Measurements from ENCODE around the gene DHRSX. TPM values are rescaled to one million over a fixed set of nuclear protein-coding genes. Genes with fewer than 3 reads are reported as not detected.
A peak's percentile ranks its signal among the peaks of the same experiment; 100 is the strongest.
"Not testable (repeated sequence)": the region's sequence is repeated elsewhere in the genome, so short reads cannot be mapped to it uniquely, and the experiment has no call there.

Gene DHRSX
- total RNA-seq, 1 donor from 2014 or later: 40.7 TPM

DNA sequence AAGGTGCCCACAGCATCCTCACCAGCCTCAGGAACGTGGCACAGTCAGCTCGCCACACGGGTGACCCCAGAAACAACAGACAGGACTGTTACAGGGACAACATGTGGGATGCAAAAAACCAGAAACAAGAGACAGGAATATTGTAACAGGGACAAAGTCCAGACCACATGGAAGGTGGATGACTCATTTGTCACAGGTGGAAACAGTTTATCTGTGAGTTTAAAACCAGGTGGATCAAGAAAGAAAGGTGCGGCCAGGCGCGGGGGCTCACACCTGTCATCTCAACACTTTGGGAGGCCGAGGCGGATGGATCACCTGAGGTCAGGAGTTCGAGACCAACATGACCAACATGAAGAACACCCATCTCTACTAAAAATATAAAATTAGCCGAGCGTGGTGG, 23.5 kb downstream of the DHRSX start:
- not testable (repeated sequence) for DNase-seq (ENCODE audit: low read depth)

DNA sequence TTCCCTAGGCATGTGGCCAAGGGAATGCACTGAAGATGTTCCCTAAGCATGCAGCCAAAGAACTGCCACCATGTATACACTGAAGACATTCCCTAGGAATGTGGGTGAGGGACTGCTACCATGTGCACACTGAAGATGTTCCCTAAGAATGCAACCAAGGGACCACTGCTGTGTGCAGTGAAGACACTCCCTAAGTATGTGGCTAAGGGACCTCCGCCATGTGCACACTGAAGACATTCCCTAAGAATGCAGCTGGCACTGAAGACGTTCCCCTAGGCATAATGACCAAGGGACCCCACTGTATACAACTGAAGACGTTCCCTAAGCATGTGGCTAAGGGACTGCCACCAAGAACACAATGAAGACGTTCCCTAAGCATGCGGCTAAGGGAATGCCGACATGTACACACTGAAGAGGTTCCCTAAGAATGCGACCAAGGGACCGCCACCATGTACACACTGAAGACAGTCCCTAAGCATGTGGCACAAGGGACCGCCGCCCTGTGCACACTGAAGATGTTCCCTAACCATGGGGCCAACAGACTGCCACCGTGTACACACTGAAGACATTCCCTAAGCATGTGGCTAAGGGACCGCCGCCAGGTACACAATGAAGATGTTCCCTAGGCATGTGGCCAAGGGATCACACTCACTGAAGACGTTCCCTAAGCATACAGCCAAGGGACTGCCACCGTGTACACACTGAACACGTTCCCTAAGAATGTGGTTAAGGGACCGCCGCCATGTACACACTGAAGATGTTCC, 25.6 kb downstream of the DHRSX start:
- DNase-seq (ENCODE audit: low read depth): no peak

DNA sequence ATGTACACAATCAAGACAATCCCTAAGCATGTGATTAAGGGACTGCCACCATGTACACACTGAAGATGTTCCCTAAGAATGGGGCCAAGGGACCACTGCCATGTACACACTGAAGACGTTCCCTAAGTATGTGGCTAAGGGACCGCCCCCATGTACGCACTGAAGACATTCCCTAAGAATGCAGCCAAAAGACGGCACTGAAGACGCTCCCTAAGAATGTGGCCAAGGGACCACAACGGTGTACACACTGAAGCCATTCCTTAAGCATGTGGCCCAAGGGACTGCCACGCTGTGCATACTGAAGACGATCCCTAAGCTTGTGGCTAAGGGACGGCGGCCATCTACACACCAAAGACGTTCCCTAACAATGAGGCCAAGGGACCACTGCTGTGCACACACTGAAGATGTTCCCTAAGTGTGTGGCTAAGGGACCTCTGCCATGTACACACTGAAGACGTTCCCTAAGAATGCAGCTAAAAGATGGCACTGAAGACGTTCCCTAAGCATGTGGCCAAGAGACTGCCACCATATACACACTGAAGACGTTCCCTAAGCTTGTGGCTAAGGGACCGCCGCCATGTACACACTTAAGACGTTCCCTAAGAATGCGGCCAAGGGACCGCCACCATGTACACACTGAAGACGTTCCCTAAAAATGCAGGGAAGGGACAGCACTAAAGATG, 26.4 kb downstream of the DHRSX start:
- DNase-seq (ENCODE audit: low read depth): no peak

DNA sequence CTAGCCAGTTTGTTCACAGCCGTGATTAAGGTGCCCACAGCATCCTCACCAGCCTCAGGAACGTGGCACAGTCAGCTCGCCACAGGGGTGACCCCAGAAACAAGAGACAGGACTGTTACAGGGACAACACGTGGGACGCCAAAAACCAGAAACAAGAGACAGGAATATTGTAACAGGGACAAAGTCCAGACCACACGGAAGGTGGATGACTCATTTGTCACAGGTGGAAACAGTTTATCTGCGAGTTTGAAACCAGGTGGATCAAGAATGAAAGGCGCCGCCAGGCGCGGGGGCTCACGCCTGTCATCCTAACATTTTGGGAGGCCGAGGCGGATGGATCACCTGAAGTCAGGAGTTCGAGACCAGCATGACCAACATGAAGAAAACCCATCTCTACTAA, 27.7 kb downstream of the DHRSX start:
- DNase-seq (ENCODE audit: low read depth): peak; percentile 34

DNA sequence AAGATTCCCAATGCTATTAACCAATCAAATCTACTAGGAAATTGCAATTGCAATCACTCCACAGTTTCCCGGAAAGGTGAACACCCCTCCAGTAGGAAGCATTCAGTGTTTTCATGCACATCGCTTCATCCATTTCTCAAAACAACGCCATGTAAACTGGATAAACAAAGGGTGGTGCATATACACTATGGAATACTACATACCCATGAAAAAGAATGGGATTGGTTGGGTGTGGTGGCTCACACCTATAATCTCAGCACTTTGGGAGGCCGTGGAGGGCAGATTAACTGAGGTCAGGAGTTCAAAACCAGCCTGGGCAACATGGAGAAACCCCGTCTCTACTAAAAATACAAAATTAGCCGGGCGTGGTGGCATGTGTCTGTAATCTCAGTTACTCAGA, 29.1 kb downstream of the DHRSX start:
- no peak for DNase-seq (ENCODE audit: low read depth)

DNA sequence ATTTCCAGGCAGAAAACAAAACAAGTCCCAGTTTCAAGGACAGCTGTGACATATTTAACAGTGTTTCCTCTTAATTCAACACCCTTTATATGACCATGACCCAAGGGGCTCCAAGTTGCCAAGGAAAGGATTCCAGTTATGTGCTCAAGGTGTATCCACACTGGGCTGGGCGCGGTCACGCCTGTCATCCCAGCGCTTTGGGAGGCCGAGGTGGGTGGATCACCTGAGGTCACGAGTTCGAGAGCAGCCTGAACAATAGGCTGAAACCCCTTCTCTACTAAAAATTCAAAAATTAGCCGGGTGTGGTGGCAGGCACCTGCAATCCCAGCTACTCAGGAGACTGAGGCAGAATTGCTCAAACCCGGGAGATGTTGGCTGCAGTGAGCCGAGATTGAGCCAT, 29.6 kb downstream of the DHRSX start:
- DNase-seq (ENCODE audit: low read depth): not testable (repeated sequence)

DNA sequence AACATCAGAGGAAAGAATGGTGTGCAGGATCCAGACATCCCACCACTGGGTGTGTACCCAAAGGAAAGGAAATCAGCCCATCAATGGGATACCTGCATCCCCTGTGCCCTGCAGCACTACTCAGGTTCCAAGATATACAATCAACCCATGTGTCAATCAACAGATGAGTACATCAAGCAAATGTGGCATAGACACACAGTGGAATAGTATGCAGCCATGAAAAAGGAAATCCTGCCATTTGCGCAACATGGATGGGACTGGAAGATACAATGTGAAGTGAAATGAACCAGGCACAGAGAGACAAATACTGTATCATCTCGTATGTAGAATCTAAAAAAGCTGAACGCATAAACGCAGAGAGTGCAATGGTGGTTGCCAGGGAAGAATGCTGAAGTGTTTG, 30.9 kb downstream of the DHRSX start:
- not testable (repeated sequence) for DNase-seq (ENCODE audit: low read depth)

DNA sequence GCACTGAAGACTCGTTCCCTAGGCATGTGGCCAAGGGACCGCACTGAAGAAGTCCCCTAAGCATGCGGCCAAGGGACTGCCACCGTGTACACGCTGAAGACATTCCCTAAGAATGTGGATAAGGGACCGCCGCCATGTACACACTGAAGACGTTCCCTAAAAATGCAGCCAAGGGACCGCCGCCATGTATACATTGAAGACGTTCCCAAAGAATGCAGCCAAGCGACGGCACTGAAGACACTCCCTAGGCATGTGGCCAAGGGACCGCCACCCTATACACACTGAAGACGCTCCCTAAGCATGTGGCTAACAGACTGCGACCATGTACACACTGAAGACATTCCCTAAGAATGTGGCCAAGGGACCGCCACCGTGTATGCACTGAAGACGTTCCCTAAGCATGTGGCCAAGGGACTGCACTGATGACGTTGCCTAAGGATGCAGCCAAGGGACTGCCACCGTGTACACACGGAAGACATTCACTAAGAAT, 31.5 kb downstream of the DHRSX start:
- no peak for DNase-seq (ENCODE audit: low read depth)

DNA sequence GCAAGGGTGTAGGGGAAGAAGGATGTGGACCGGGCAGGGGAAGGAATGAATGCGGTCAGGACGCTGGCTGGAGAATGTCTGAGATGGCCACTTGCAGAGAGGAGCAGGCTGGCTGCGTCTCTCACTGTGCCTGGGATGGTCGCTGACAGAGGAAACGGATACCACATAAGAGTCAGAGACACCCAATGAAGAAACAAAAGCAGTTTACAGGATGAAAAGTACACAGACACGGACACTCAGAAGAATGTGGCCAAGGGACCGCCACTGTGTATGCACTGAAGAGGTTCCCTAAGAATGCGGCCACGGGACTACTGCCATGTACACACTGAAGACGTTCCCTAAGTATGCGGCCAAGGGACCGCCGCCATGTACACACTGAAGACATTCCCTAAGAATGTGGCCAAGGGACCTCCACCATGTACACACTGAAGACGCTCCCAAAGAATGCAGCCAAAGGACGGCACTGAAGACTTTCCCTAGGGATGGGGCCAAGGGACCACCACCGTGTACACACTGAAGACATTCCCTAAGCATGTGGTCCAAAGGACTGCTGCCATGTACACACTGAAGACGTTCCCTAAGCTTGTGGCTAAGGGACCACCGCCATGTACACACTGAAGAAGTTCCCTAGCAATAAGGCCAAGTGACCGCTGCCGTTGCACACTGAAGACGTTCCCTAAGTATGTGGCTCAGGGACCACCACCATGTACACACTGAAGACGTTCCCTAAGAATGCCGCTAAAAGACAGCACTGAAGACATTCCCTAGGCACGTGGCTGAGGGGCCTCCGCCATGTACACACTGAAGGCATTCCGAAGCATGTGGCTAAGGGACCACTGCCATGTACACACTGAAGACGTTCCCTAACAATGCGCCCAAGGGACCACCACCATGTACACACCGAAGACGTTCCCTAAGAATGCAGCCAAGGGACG, 32.2 kb downstream of the DHRSX start:
- DNase-seq (ENCODE audit: low read depth): no peak

DNA sequence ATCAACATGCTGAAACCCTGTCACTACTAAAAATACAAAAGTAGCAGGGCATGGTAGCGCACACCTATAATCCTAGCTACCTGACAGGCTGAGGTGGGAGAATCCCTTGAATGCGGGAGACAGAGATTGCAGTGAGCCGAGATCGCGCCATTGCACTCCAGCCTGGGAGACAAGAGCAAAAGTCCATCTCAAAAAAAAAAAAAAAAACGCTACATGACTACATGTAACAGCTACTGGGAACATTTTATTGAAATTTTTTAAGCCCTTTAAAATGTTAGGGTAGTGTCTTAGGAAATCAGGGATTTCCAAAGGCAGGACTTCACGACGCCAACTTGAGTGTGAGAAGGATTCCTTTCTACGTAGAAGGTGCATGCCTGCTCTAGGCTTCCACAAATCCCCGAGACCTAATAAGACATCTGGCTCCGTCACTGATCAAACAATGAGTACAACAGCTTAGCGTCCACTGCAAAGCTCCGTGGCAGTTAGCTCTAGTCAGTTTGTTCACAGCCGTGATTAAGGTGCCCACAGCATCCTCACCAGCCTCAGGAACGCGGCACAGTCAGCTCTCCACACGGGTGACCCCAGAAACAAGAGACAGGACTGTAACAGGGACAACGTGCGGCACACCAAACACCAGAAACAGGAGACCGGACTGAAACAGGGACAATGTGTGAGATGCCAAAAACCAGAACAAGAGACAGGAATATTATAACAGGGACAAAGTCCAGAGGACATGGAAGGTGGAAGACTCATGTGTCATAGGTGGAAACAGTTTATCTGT, 33.7 kb downstream of the DHRSX start:
- DNase-seq (ENCODE audit: low read depth): no peak

DNA sequence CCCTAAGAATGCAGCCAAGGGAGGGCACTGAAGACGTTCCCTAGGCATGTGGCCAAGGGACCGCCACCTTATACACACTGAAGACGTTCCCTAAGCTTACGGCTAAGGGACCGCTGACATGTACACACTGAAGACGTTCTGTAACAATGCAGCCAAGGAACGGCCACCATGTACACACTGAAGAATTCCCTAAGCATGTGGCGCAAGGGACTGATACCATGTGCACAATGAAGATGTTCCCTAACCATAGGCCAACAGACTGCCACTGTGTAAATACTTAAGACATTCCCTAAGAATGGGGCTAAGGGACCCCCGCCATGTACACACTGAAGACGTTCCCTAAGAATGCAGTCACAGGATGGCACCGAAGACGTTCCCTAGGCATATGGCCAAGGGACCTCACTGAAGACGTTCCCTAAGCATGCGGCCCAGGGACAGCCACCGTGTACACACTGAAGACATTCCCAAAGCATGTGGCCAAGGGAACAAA, 36.1 kb downstream of the DHRSX start:
- no peak for DNase-seq (ENCODE audit: low read depth)

DNA sequence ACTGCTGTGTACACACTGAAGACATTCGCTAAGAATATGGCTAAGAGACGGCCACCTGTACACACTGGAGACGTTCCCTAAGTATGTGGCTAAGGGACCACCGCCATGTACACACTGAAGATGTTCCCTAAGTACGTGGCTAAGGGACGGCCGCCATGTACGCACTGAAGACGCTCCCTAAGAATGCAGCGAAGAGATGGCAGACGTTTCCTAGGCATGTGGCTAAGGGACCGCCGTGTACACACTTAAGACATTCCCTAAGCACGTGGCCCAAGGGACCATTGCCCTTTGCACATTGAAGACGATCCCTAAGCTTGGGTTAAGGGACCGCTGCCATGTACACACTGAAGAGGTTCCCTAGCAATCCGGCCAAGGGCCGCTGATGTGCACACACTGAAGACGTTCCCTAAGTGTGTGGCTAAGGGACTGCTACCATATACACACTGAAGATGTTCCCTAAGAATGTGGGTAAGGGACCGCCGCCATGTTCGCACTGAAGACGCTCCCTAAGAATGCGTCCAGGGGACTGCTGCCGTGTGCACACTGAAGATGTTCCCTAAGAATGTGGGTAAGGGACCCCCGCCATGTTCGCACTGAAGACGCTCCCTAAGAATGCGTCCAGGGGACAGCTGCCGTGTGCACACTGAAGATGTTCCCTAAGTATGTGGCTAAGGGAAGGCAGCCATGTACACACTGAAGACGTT, 36.7 kb downstream of the DHRSX start:
- DNase-seq (ENCODE audit: low read depth): no peak

DNA sequence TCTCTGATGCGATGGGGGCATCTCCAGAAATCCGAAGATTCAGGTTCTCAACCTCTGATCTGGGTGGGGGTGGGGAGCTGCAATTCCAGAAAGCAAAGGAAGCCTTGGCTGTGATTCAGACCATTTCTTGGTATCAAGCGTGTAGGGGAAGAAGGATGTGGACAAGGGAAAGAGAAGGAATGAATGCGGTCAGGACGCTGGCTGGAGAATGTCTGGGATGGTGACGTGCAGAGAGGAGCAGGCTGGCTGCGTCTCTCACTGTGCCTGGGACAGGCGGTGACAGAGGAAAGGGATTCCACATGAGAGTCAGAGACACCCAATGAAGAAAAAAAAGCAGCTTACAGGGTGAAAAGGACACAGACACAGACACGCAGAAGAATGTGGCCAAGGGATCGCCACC, 37.3 kb downstream of the DHRSX start:
- DNase-seq (ENCODE audit: low read depth): not testable (repeated sequence)

DNA sequence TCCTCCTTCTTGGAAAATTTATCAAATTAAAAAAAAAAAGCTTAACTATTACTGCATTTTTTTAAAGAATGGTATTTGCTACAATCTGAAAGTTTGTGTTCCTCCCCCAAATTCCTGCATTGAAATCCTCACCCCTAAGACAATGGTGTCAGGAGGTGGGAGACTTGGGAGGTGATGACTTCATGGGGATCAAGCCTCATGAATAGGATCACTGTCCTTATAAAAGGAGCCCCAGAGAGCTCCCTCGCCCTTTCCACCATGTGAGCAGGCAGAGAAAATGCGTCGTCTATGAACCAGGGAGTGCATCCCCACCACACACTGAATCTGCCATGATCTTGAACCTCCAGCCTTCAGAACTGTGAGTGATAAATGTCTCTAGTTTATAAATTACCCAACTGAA, 38.0 kb downstream of the DHRSX start:
- no peak for DNase-seq (ENCODE audit: low read depth)

DNA sequence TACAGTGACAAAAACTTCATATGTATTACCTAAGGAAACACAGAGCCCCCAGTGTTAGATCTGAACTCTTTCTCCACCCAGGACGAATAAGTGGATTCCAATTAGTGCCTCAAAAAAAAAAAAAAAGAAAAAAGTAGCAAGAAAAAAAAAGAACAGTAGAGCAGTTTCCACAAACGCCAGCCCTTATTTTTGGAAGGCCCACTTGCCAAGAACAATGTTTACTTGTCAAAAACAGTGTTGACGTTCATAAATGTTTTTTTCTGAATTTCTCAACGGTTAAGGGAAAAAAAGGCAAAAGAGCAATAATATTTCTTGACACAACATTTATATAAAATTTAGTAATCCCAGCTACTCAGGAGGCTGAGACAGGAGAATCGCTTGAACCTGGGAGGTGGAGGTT, 38.7 kb downstream of the DHRSX start:
- no peak for DNase-seq (ENCODE audit: low read depth)

DNA sequence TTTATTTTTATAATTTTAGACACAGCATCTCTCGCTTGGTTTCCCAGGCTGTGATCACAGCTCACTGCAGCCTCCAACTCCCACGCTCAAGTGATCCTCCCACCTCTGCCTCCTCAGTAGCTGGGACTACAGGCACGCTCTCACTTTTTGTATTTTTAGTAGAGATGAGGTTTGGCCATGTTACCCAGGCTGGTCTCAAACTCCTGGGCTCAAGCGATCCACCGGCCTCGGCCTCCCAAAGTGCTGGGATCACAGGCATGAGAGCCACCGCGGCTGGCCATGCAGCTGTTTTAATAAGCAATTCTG, 39.1 kb downstream of the DHRSX start:
- no peak for DNase-seq (ENCODE audit: low read depth)

DNA sequence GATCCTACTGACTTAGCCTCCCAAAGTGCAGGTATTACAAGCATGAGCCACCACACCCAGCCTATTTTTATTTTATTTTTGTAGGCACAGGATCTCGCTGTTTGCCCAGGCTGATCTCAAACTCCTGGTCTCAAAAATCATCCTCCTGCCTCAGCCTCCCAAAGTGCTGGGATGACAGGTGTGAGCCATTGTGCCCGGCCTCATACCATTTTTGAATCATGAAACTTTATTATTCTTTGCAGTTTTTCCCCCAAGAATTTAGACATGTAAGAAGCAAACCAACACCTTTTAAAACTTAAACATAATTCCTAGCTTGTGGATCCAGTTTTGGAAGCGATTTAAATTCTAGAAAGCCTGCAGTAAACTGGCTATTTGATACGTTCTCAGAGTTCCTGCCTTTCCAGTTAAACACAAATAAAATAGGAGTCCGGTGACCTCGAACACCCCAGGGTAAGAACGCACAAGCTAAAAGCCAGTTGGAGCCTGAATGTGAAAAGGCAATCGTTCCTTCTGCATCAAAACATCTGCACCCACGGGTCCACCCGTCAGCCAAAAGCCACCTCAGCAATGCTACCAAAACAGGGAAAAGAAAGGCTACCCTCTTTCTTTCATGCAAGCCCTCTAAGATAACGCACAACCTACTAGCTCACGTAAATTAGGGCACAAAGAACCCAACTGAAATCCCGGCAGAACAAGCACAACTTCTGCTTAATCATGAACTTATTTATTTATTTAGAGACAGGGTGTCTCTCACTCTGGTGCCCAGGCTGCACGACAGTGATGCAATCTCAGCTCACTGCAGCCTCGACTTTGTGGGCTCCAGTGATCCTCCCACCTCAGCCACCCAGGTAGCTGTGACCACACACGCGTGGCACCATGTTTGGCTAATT, 39.7 kb downstream of the DHRSX start:
- DNase-seq (ENCODE audit: low read depth): not testable (repeated sequence)

DNA sequence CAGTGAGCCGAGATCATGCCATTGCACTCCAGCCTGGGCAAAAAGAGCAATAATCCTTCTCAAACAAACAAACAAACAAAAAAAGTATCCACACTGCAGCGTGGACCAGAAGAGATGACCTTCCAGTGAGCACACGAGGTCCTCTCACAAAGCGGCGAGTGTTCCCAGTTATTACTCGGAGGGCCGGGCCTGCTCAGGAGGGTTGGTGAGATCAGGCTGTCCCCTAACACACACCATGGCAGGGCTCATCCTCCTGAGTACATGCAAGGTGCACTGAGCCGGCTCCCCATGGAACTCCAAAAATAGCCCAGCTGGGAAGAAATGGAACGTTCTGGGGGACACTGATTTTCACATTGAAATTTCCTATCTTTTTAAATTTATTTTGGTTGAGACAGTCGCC, 40.7 kb downstream of the DHRSX start:
- DNase-seq (ENCODE audit: low read depth): not testable (repeated sequence)

DNA sequence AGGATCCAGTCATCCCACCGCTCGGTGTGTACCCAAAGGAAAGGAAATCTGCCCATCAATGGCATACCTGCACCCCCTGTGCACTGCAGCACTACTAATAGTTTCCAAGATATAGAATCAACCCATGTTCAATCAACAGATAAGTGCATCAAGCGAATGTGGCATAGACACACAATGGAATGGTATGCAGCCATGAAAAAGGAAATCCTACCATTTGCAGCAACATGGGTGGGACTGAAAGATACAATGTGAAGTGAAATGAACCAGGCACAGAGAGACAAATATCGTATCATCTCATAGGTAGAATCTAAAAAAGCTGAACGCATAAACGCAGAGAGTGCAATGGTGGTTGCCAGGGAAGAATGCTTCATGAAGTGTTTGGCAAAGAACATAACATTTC, 42.5 kb downstream of the DHRSX start:
- DNase-seq (ENCODE audit: low read depth): no peak

Data from myocyte (in vitro differentiated cells).